ENCODE measurements around the gene ITGBL1.

Gene ITGBL1

GRCh38 chr13:101570410-101570809 lies 117.9 kb downstream of the ITGBL1 start:
- no peak for DNase-seq

GRCh38 chr13:101572456-101572855 lies 120.0 kb downstream of the ITGBL1 start:
- DNase-seq: no peak

- DNase-seq: no peak
Observed at GRCh38 chr13:101575581-101575980, 123.1 kb downstream of the ITGBL1 start.

- DNase-seq: no peak
Observed at GRCh38 chr13:101576455-101576854, 124.0 kb downstream of the ITGBL1 start.

- no peak for DNase-seq
Observed at GRCh38 chr13:101576977-101577376, 124.5 kb downstream of the ITGBL1 start.

- no peak for DNase-seq
Observed at GRCh38 chr13:101579281-101579802, 126.9 kb downstream of the ITGBL1 start.

- DNase-seq: no peak
Observed at GRCh38 chr13:101584331-101584730, 131.9 kb downstream of the ITGBL1 start.

- no peak for DNase-seq
Observed at GRCh38 chr13:101590479-101590878, 138.0 kb downstream of the ITGBL1 start.

- DNase-seq: no peak
Observed at GRCh38 chr13:101594936-101595335, 142.5 kb downstream of the ITGBL1 start.

GRCh38 chr13:101596803-101597202 lies 144.3 kb downstream of the ITGBL1 start:
- no peak for DNase-seq

- DNase-seq: no peak
Observed at GRCh38 chr13:101611491-101612475, 159.3 kb downstream of the ITGBL1 start.

GRCh38 chr13:101612735-101613134 lies 160.3 kb downstream of the ITGBL1 start:
- no peak for DNase-seq

GRCh38 chr13:101614491-101614890 lies 162.0 kb downstream of the ITGBL1 start:
- DNase-seq: no peak

GRCh38 chr13:101618440-101619187 lies 166.1 kb downstream of the ITGBL1 start:
- DNase-seq: peak; percentile 4

- DNase-seq: no peak
Observed at GRCh38 chr13:101621099-101621498, 168.6 kb downstream of the ITGBL1 start.

- no peak for DNase-seq
Observed at GRCh38 chr13:101623470-101624209, 171.2 kb downstream of the ITGBL1 start.

- no peak for DNase-seq
Observed at GRCh38 chr13:101624210-101624922, 171.9 kb downstream of the ITGBL1 start.

GRCh38 chr13:101624981-101625380 lies 172.5 kb downstream of the ITGBL1 start:
- DNase-seq: no peak

- DNase-seq: no peak
Observed at GRCh38 chr13:101626925-101627555, 174.6 kb downstream of the ITGBL1 start.

GRCh38 chr13:101627556-101627943 lies 175.1 kb downstream of the ITGBL1 start:
- DNase-seq: no peak

GRCh38 chr13:101628900-101629299 lies 176.4 kb downstream of the ITGBL1 start:
- no peak for DNase-seq

GRCh38 chr13:101631395-101631794 lies 178.9 kb downstream of the ITGBL1 start:
- DNase-seq: no peak

Measured in T-helper 9 cell (primary cell).